Measurements from ENCODE around the gene CES2.

DNA sequence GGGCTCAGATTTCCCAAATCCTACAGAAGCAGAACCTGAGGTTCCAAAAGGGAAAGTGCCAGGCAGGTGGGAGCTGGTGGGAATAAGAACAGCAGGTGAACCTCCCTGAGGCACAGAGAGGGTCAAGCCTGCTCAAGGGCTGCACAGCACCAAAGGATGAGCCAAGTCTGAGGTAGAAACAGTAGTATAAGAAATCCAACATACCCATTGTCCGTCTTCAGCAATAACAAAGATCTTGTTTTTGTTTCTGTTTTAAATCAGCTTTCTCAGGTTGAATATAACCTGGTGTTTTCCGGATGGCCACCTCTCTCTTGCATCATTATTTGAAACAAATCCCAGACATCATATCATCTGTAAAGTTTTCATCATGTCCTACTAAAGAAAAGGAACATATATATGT, 15.1 kb downstream of the CES2 start:
- TF ChIP-seq POLR2AphosphoS5 (IDR thresholded peaks at IDR 0.05) (no peak), POLR2A (IDR thresholded peaks at IDR 0.05) (no peak)
- TF ChIP-seq, protein P1, sequence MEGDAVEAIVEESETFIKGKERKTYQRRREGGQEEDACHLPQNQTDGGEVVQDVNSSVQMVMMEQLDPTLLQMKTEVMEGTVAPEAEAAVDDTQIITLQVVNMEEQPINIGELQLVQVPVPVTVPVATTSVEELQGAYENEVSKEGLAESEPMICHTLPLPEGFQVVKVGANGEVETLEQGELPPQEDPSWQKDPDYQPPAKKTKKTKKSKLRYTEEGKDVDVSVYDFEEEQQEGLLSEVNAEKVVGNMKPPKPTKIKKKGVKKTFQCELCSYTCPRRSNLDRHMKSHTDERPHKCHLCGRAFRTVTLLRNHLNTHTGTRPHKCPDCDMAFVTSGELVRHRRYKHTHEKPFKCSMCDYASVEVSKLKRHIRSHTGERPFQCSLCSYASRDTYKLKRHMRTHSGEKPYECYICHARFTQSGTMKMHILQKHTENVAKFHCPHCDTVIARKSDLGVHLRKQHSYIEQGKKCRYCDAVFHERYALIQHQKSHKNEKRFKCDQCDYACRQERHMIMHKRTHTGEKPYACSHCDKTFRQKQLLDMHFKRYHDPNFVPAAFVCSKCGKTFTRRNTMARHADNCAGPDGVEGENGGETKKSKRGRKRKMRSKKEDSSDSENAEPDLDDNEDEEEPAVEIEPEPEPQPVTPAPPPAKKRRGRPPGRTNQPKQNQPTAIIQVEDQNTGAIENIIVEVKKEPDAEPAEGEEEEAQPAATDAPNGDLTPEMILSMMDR (IDR thresholded peaks at IDR 0.05) = no peak

Measured in stomach (tissue), 4 donors.